OCI-M1 (cell line): ENCODE measurements around the gene ADIPOQ.
"Not testable (repeated sequence)": the region's sequence is repeated elsewhere in the genome, so short reads cannot be mapped to it uniquely, and the experiment has no call there.

Experiments
- DNase-seq: peaks from one replicate; lab custom pipeline; 2025; lab: John Stamatoyannopoulos, UW

Gene ADIPOQ

GRCh38 chr3:186902154-186902553, 59.6 kb downstream of the ADIPOQ start:
- DNase-seq, result no peak

- DNase-seq, result no peak
These were observed 60.2 kb downstream of the ADIPOQ start for GRCh38 chr3:186902713-186903112.

GRCh38 chr3:186903676-186904075, 61.2 kb downstream of the ADIPOQ start:
- not testable (repeated sequence) for DNase-seq

GRCh38 chr3:186907075-186907474, 64.6 kb downstream of the ADIPOQ start:
- not testable (repeated sequence) for DNase-seq
